Astrocyte (in vitro differentiated cells and primary cell): ENCODE results near the gene L1CAM. TPM values are rescaled to one million over a fixed set of nuclear protein-coding genes. Genes with fewer than 3 reads are reported as not detected.

ENCODE experiments used
- DNase-seq: peaks from one replicate; pipeline ENCODE4 v3.0.0-alpha.2; 2010; ENCODE audit warnings: low read depth
- FAIRE-seq: peaks from 2 replicates; lab custom pipeline; 2011; peaks lifted over from hg19 to GRCh38; lab: Jason Lieb, UNC
- H2AFZ ChIP-seq: 2 replicates; pipeline ENCODE4 v1.6.0; 2012; ENCODE audit warnings: low read depth, low read length, inconsistent platforms
- H3K27ac ChIP-seq: 2 replicates; pipeline ENCODE4 v1.5.1; 2011; ENCODE audit warnings: low read depth, low read length, inconsistent platforms
- H3K27me3 ChIP-seq: 2 replicates; pipeline ENCODE4 v1.6.0; 2011; ENCODE audit warnings: low read length, inconsistent platforms; ENCODE audit not compliant: insufficient read depth
- H3K36me3 ChIP-seq: 2 replicates; pipeline ENCODE4 v1.5.1; 2011; ENCODE audit warnings: low read length, inconsistent platforms; ENCODE audit not compliant: insufficient read depth
- H3K4me1 ChIP-seq: 2 replicates; pipeline ENCODE4 v1.5.1; 2011; ENCODE audit warnings: low read length, inconsistent platforms; ENCODE audit not compliant: insufficient read depth
- H3K4me2 ChIP-seq: 2 replicates; pipeline ENCODE4 v1.6.0; 2012; ENCODE audit warnings: low read length, inconsistent platforms
- H3K4me3 ChIP-seq: 2 replicates; pipeline ENCODE4 v1.5.1; 2011; ENCODE audit warnings: low read depth, mild to moderate bottlenecking, low read length, inconsistent platforms; ENCODE audit not compliant: insufficient read depth
- H3K79me2 ChIP-seq: 2 replicates; pipeline ENCODE4 v1.6.0; 2012; ENCODE audit warnings: mild to moderate bottlenecking, low read length, inconsistent platforms; ENCODE audit not compliant: insufficient read depth
- H3K9ac ChIP-seq: 2 replicates; pipeline ENCODE4 v1.6.0; 2012; ENCODE audit warnings: mild to moderate bottlenecking, low read length, inconsistent platforms
- H3K9me3 ChIP-seq: 2 replicates; pipeline ENCODE4 v1.5.1; 2012; ENCODE audit warnings: low read depth, mild to moderate bottlenecking, low read length, inconsistent platforms; ENCODE audit not compliant: insufficient read depth
- H4K20me1 ChIP-seq: 2 replicates; pipeline ENCODE4 v1.6.0; 2012; ENCODE audit warnings: low read length, inconsistent platforms; ENCODE audit not compliant: insufficient read depth
- H3K27ac Mint-ChIP-seq: one replicate; pipeline ENCODE4 v1.8.0; 2021; ENCODE audit warnings: mild to moderate bottlenecking, mixed read lengths; ENCODE audit not compliant: unreplicated experiment
- H3K27me3 Mint-ChIP-seq: one replicate; pipeline ENCODE4 v1.8.0; 2021; ENCODE audit warnings: low read depth, mixed read lengths; ENCODE audit not compliant: unreplicated experiment
- H3K36me3 Mint-ChIP-seq: one replicate; pipeline ENCODE4 v1.8.0; 2021; ENCODE audit warnings: low read depth, mixed read lengths; ENCODE audit not compliant: unreplicated experiment
- H3K4me1 Mint-ChIP-seq: one replicate; pipeline ENCODE4 v1.8.0; 2021; ENCODE audit warnings: low read depth, mixed read lengths; ENCODE audit not compliant: unreplicated experiment
- H3K4me3 Mint-ChIP-seq: one replicate; pipeline ENCODE4 v1.8.0; 2021; ENCODE audit warnings: mild to moderate bottlenecking, moderate library complexity, mixed read lengths; ENCODE audit not compliant: unreplicated experiment
- H3K9me3 Mint-ChIP-seq: one replicate; pipeline ENCODE4 v1.8.0; 2021; ENCODE audit warnings: mild to moderate bottlenecking, mixed read lengths; ENCODE audit not compliant: unreplicated experiment
- EZH2 ChIP-seq: IDR thresholded peaks from 2 replicates; pipeline ENCODE4 v1.6.1; 2012; ENCODE audit warnings: mild to moderate bottlenecking, low read length, inconsistent platforms; ENCODE audit not compliant: insufficient read depth
- total RNA-seq: library from RNA; stranded (reverse); gene quantifications from 2 replicates; pipeline ENCODE4 v1.2.1, GENCODE V29; 2021
- TF ChIP-seq, protein P1 (sequence below): IDR thresholded peaks from 2 replicates; pipeline ENCODE4 v1.5.1; 2011; ENCODE audit warnings: low read depth, mild to moderate bottlenecking, inconsistent platforms, low read length, moderate library complexity; ENCODE audit not compliant: insufficient read depth

Gene L1CAM
- total RNA-seq, 1 donor from 2014 or later, result 347 TPM

DNA sequence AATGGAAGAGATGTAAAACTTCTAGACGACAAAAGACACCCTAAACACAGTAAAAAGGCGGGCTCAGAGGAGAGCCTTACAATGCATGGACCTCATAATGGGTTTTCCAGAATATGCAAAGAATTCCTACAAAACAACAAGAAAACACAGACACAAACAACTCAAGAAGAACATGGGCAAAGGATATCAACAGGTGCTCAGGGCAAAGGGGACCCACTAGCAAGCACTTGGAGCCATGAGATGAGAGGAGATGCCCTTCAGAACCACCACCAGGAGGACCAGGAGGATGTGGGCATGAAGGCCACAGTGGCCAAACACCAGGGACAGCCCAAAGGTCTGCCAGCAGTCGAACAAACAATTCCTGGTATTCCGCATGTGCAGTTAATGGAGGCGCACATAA is 72.8 kb downstream of the L1CAM start:
- Histone ChIP-seq H3K4me2 (no peak overlapping the region), H3K79me2 (no peaks in the 10 kb centered on the region), H3K9me3 (no peaks in the 10 kb centered on the region), H3K9ac (no peak overlapping the region), H3K27me3 (no peaks in the 10 kb centered on the region), H2AFZ (no peak overlapping the region), H4K20me1 (no peaks in the 10 kb centered on the region), H3K27ac (no peak overlapping the region), H3K36me3 (no peaks in the 10 kb centered on the region), H3K4me1 (no peaks in the 10 kb centered on the region), H3K4me3 (no peak overlapping the region)
- H3K4me1 Mint-ChIP-seq, result no peaks in the 10 kb centered on the region
- no peaks in the 10 kb centered on the region for H3K9me3 Mint-ChIP-seq
- FAIRE-seq (no peak), DNase-seq (no peak)
- H3K36me3 Mint-ChIP-seq, result peaks cover 3% of the 10 kb centered on the region
- peak overlapping the region; percentile 41 for H3K27ac Mint-ChIP-seq
- peaks cover 2% of the 10 kb centered on the region for H3K27me3 Mint-ChIP-seq
- TF ChIP-seq, protein P1, sequence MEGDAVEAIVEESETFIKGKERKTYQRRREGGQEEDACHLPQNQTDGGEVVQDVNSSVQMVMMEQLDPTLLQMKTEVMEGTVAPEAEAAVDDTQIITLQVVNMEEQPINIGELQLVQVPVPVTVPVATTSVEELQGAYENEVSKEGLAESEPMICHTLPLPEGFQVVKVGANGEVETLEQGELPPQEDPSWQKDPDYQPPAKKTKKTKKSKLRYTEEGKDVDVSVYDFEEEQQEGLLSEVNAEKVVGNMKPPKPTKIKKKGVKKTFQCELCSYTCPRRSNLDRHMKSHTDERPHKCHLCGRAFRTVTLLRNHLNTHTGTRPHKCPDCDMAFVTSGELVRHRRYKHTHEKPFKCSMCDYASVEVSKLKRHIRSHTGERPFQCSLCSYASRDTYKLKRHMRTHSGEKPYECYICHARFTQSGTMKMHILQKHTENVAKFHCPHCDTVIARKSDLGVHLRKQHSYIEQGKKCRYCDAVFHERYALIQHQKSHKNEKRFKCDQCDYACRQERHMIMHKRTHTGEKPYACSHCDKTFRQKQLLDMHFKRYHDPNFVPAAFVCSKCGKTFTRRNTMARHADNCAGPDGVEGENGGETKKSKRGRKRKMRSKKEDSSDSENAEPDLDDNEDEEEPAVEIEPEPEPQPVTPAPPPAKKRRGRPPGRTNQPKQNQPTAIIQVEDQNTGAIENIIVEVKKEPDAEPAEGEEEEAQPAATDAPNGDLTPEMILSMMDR, result no peak
- TF ChIP-seq EZH2, result no peak
- no peak overlapping the region for H3K4me3 Mint-ChIP-seq

DNA sequence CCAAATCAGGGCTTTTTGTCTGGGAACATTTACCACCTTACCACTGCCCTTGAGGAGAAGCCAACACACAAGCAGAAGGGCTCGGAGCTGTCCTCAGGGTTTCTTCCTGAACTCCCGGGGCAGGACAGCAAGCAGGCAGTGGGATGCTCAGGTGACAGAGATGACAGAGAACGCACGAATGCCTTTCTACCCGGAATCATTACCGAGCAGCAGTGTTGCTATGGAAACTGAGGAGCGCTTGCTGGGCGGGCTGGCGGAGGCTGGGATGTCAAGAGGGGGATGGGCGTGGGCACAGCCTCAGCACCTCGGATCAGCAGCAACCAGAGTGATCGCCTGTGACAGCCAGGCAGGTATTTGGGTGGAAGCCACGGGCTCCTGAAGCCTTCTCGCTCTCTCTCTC is 73.8 kb downstream of the L1CAM start:
- Mint-ChIP-seq H3K27me3 (peaks cover 4% of the 10 kb centered on the region), H3K9me3 (no peaks in the 10 kb centered on the region), H3K4me1 (no peaks in the 10 kb centered on the region), H3K36me3 (peaks cover 6% of the 10 kb centered on the region), H3K27ac (no peak overlapping the region), H3K4me3 (no peak overlapping the region)
- Histone ChIP-seq H2AFZ (no peak overlapping the region), H3K4me1 (no peaks in the 10 kb centered on the region), H3K4me3 (no peak overlapping the region), H3K79me2 (no peaks in the 10 kb centered on the region), H3K4me2 (no peak overlapping the region), H3K9me3 (no peaks in the 10 kb centered on the region), H4K20me1 (no peaks in the 10 kb centered on the region), H3K27me3 (no peaks in the 10 kb centered on the region), H3K9ac (no peak overlapping the region), H3K36me3 (no peaks in the 10 kb centered on the region), H3K27ac (no peak overlapping the region)
- DNase-seq (no peak), FAIRE-seq (no peak)
- TF ChIP-seq EZH2, result no peak
- TF ChIP-seq, protein P1, result no peak

Other genes starting within 250 kb of the L1CAM start
- 0.20 and 0.36 TPM in 2 replicates for gene DUSP9, start 239.0 kb downstream of the L1CAM start, total RNA-seq
- 0.65 and 1.1 TPM in 2 replicates for gene PNCK, start 212.4 kb downstream of the L1CAM start, total RNA-seq
- 52.6 and 57.9 TPM in 2 replicates for gene SLC6A8, start 198.2 kb downstream of the L1CAM start, total RNA-seq
- 219 and 222 TPM in 2 replicates for gene BCAP31, start 161.8 kb downstream of the L1CAM start, total RNA-seq
- gene ABCD1, start 161.3 kb downstream of the L1CAM start, total RNA-seq, result 27.2 and 30.5 TPM in 2 replicates
- gene PLXNB3, start 121.9 kb downstream of the L1CAM start, total RNA-seq, result 5.3 and 5.4 TPM in 2 replicates
- not detected in 2 replicates for gene SRPK3, start 105.1 kb downstream of the L1CAM start, total RNA-seq
- gene IDH3G, start 91.8 kb downstream of the L1CAM start, total RNA-seq, result 40.0 and 41.9 TPM in 2 replicates
- gene SSR4, start 91.5 kb downstream of the L1CAM start, total RNA-seq, result 252 and 299 TPM in 2 replicates
- gene PDZD4, start 55.6 kb downstream of the L1CAM start, total RNA-seq, result 9.9 and 13.1 TPM in 2 replicates
- not detected in 2 replicates for gene AVPR2, start 18.5 kb upstream of the L1CAM start, total RNA-seq
- 3.9 and 4.3 TPM in 2 replicates for gene ARHGAP4, start 40.1 kb upstream of the L1CAM start, total RNA-seq
- 134 and 144 TPM in 2 replicates for gene NAA10, start 48.9 kb upstream of the L1CAM start, total RNA-seq
- 1.7 and 2.2 TPM in 2 replicates for gene RENBP, start 58.5 kb upstream of the L1CAM start, total RNA-seq
- gene HCFC1, start 85.6 kb upstream of the L1CAM start, total RNA-seq, result 58.1 and 61.2 TPM in 2 replicates
- gene TMEM187, start 86.6 kb upstream of the L1CAM start, total RNA-seq, result 8.6 and 10.6 TPM in 2 replicates
- gene IRAK1, start 133.7 kb upstream of the L1CAM start, total RNA-seq, result 67.6 and 69.6 TPM in 2 replicates
- gene MECP2, start 211.5 kb upstream of the L1CAM start, total RNA-seq, result 29.2 and 36.2 TPM in 2 replicates